Mesenchymal stem cell (in vitro differentiated cells and primary cell): Measurements from ENCODE around the gene TIMM22. TPM values are rescaled to one million over a fixed set of nuclear protein-coding genes. Genes with fewer than 3 reads are reported as not detected.

Source experiments
- DNase-seq: peaks from one replicate; pipeline ENCODE4 v3.0.0-alpha.2; 2013
- H2AFZ ChIP-seq: one replicate; pipeline ENCODE4 v1.6.1; 2013; ENCODE audit warnings: low read depth, mild to moderate bottlenecking, control low read depth, inconsistent platforms, low read length, moderate library complexity
- H2AK5ac ChIP-seq: 2 replicates; pipeline ENCODE4 v1.6.1; 2013; ENCODE audit warnings: low read length, moderate library complexity, mild to moderate bottlenecking, inconsistent platforms; ENCODE audit not compliant: severe bottlenecking
- H2BK120ac ChIP-seq: one replicate; pipeline ENCODE4 v1.6.1; 2013; ENCODE audit warnings: low read depth, mild to moderate bottlenecking, inconsistent platforms, low read length, moderate library complexity
- H2BK12ac ChIP-seq, 2 experiments: one replicate each; pipeline ENCODE4 v1.6.1; 2013; ENCODE audit warnings: inconsistent platforms in 2 of 2, low read length in 2 of 2, mild to moderate bottlenecking in 2 of 2, moderate library complexity in 2 of 2, control low read depth in 1 of 2
- H2BK15ac ChIP-seq: one replicate; pipeline ENCODE4 v1.6.1; 2013; ENCODE audit warnings: mild to moderate bottlenecking, low read depth, inconsistent platforms; ENCODE audit not compliant: poor library complexity, severe bottlenecking
- H2BK5ac ChIP-seq: 2 replicates; pipeline ENCODE4 v1.6.1; 2013; ENCODE audit warnings: low read depth, mild to moderate bottlenecking, low read length, control low read depth, inconsistent platforms; ENCODE audit not compliant: poor library complexity, severe bottlenecking
- H3K14ac ChIP-seq, 2 experiments: one replicate each; pipeline ENCODE4 v1.6.1; 2013; ENCODE audit warnings: inconsistent platforms in 2 of 2, low read length in 2 of 2, control low read depth in 1 of 2, mild to moderate bottlenecking in 1 of 2, moderate library complexity in 1 of 2
- H3K18ac ChIP-seq, 2 experiments: one replicate each; pipeline ENCODE4 v1.6.1; 2013; ENCODE audit warnings: inconsistent platforms in 2 of 2, low read length in 2 of 2, control low read depth in 1 of 2, low read depth in 1 of 2, mild to moderate bottlenecking in 1 of 2
- H3K23ac ChIP-seq, 2 experiments: one replicate each; pipeline ENCODE4 v1.6.1; 2013; ENCODE audit warnings: inconsistent platforms in 2 of 2, low read length in 2 of 2, mild to moderate bottlenecking in 2 of 2, moderate library complexity in 2 of 2, control low read depth in 1 of 2
- H3K27ac ChIP-seq: 2 replicates; pipeline ENCODE4 v1.5.1; 2013; ENCODE audit warnings: mild to moderate bottlenecking, moderate library complexity, low read length, control low read depth, inconsistent platforms; ENCODE audit not compliant: poor library complexity, severe bottlenecking
- H3K27me3 ChIP-seq, 2 experiments: 2 replicates each; pipeline versions ENCODE4 v1.6.1 to v1.7.0; 2013; ENCODE audit warnings: low read length in 2 of 2, mild to moderate bottlenecking in 2 of 2, moderate library complexity in 2 of 2, control low read depth in 1 of 2, inconsistent platforms in 1 of 2; ENCODE audit not compliant: control insufficient read depth in 1 of 2, insufficient read depth in 1 of 2
- H3K36me3 ChIP-seq, 2 experiments: 2 replicates each; pipeline versions ENCODE4 v1.6.1 to v1.7.0; 2013; ENCODE audit warnings: low read length in 2 of 2, control low read depth in 1 of 2, inconsistent platforms in 1 of 2, low read depth in 1 of 2, mild to moderate bottlenecking in 1 of 2; ENCODE audit not compliant: insufficient read depth in 2 of 2, control insufficient read depth in 1 of 2
- H3K4ac ChIP-seq, 2 experiments: one replicate each; pipeline ENCODE4 v1.6.1; 2013; ENCODE audit warnings: inconsistent platforms in 2 of 2, low read length in 2 of 2, mild to moderate bottlenecking in 2 of 2, moderate library complexity in 2 of 2, control low read depth in 1 of 2, low read depth in 1 of 2
- H3K4me1 ChIP-seq: 2 replicates; pipeline ENCODE4 v1.6.1; 2013; ENCODE audit warnings: low read depth, low read length, control low read depth; ENCODE audit not compliant: control insufficient read depth, insufficient read depth
- H3K4me2 ChIP-seq: 2 replicates; pipeline ENCODE4 v1.6.1; 2013; ENCODE audit warnings: low read length, mild to moderate bottlenecking, inconsistent platforms; ENCODE audit not compliant: poor library complexity, severe bottlenecking
- H3K4me3 ChIP-seq, 2 experiments: 2 replicates each; pipeline versions ENCODE4 v1.5.1 to v1.7.0; 2013; ENCODE audit warnings: low read length in 2 of 2, mild to moderate bottlenecking in 2 of 2, control low read depth in 1 of 2, low read depth in 1 of 2; ENCODE audit not compliant: insufficient read depth in 1 of 2
- H3K79me1 ChIP-seq: replicated peaks from 2 replicates; pipeline ENCODE4 v1.6.1; 2013; ENCODE audit warnings: mild to moderate bottlenecking, control low read depth, low read length, inconsistent platforms; ENCODE audit not compliant: poor library complexity, severe bottlenecking
- H3K9ac ChIP-seq: 2 replicates; pipeline ENCODE4 v1.7.0; 2013; ENCODE audit warnings: mild to moderate bottlenecking, low read length, moderate library complexity
- H3K9me3 ChIP-seq: 2 replicates; pipeline ENCODE4 v1.7.0; 2013; ENCODE audit warnings: mild to moderate bottlenecking, low read length; ENCODE audit not compliant: control insufficient read depth
- H4K8ac ChIP-seq: one replicate; pipeline ENCODE4 v1.6.1; 2013; ENCODE audit warnings: inconsistent platforms, mild to moderate bottlenecking, low read length, moderate library complexity
- H4K91ac ChIP-seq: one replicate; pipeline ENCODE4 v1.6.1; 2013; ENCODE audit warnings: mild to moderate bottlenecking, low read length, inconsistent platforms
- WGBS: methylation state at CpG from one replicate; pipeline ENCODE4 v1.1.7; 2013; ENCODE audit warnings: mixed read lengths; 5-methylcytosine and 5-hydroxymethylcytosine counted together
- small RNA-seq: library from polyadenylated mRNA; stranded (forward); fragments of <200 nt; extraction: miRNeasy Mini kit (QIAGEN cat#:217004); gene quantifications from one replicate; pipeline ENCODE3, GENCODE V24; 2013; ENCODE audit warnings: low read depth

TIMM22 gene

DNA sequence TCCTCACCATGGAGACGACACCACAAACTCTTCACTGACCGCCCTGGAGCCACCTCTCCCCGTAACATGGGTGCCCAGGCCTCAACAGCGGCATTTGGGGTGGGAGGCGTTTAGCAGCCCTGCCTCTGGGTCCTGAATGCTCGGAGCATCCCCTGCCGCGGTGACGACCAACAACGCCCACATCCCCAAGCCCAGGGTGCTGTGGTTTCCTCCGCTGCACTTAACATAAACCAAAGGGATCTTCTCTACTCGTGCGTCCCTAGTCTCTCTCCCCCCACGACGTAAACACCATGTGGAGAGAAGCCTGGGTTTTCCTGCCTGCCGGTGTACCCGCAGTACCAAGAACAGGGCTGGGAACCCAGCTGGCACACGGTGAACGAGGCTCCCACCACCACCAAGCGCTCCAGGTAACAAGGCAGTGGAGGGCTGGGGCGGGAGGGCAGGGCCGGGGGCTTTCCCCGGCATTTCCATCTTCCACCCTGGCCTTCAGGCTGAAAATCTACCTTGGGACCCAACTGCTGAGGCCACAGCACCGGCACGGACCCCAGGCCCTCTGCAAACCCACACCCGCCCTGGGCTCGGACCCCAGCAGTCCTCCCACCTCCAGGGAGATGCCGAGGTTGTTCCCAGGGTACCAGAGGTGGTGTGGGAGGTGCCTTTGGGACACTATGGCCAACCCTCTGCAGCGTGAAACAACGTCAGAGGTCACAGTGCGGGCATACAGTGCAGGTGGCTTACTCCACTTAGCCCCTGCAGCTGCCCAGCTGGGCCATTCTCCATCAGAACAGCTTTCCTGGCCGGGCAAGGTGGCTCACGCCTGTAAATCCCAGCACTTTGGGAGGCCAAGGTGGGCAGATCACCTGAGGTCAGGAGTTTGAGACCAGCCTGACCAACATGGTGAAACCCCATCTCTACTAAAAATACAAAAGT is 54.3 kb downstream of the TIMM22 start:
- peak; percentile 17 for DNase-seq
- Histone ChIP-seq H2BK5ac (no peak overlapping the region), H3K9ac (no peak overlapping the region), H3K9me3 (no peaks in the 10 kb centered on the region), H3K27ac (no peak overlapping the region), H3K23ac (no peak overlapping the region), H3K27me3 (no peaks in the 10 kb centered on the region), H2AFZ (no peak overlapping the region), H2BK120ac (no peak overlapping the region), H3K79me1 (peaks cover 18% of the 10 kb centered on the region), H3K4me2 (no peak overlapping the region), H4K8ac (peak overlapping the region; percentile 46), H2BK12ac (peak overlapping the region in 1 of 2 experiments; percentile 24), H3K18ac (no peak overlapping the region), H3K4me1 (peaks cover 9% of the 10 kb centered on the region), H3K36me3 (peaks cover 63 to 87% of the 10 kb centered on the region in 2 experiments), H2BK15ac (no peak overlapping the region), H4K91ac (peak overlapping the region; percentile 18), H3K4me3 (no peak overlapping the region), H2AK5ac (no peak overlapping the region), H3K4ac (no peak overlapping the region), H3K14ac (no peak overlapping the region)
- 88% methylated on average over 33 of the region's 33 CpGs for WGBS

Small RNAs within 50 kb of the gene (small RNA-seq; reads per million reads assigned to genes)
- not detected for gene MIR3183
